GM23248 (cell line): Measurements from ENCODE around the gene SEMA5A.

Experiments used
- EZH2 ChIP-seq: fragments of 200-600 bp; sonication (generic); IDR thresholded peaks from 2 replicates; pipeline ENCODE4 v1.6.1; 2018; ENCODE audit warnings: antibody characterized with exemption, mild to moderate bottlenecking; ENCODE audit not compliant: insufficient read depth, poor library complexity, severe bottlenecking
- EZH2phosphoT487 ChIP-seq: fragments of 200-600 bp; sonication (generic); IDR thresholded peaks from 2 replicates; pipeline ENCODE4 v1.6.1; 2018; ENCODE audit warnings: antibody characterized with exemption, moderate library complexity, mild to moderate bottlenecking, low read depth; ENCODE audit not compliant: insufficient read depth

- TF ChIP-seq EZH2 (no peak), EZH2phosphoT487 (no peak)
Observed at GRCh38 chr5:9451037-9451436, 94.8 kb downstream of the SEMA5A start.
